Stimulated activated CD4-positive, alpha-beta T cell treated with anti-CD3 and anti-CD28 coated beads, Interleukin-2, amount 100 ng/mL, for 4 hours (primary cell): ENCODE results near the gene LMLN.
"Not testable (repeated sequence)": the region's sequence is repeated elsewhere in the genome, so short reads cannot be mapped to it uniquely, and the experiment has no call there.

Source experiments
- DNase-seq: peaks from one replicate; pipeline ENCODE4 v3.0.0-alpha.2; 2020; ENCODE audit warnings: low read depth

Gene LMLN

GRCh38 chr3:198079771-198080520, 119.9 kb downstream of the LMLN start:
- DNase-seq = peak; percentile 47

GRCh38 chr3:198080521-198081384, 120.7 kb downstream of the LMLN start:
- DNase-seq = peak; percentile 63

DNA sequence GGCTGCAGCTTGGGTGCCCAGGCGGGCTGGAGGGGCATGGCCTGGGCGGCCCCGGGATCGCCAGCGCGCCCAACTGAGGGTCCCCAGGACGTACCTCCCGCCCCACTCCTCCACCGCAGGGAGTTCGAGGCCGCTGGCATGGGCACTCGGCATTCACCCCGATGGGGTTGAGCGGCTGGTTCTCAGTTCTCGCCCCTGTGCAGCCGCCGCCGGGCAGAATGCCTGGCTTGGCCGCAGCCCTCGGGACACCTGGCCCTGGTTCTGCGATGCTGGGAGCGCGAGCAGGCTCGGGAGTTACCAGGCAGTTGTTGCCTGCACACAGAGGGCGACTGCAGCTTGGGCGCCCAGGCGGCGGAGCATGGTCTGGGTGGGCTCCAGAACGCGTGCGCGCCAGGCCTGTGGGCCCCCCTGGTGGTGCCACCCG, 121.4 kb downstream of the LMLN start:
- no peak for DNase-seq

- DNase-seq = not testable (repeated sequence)
Measured at GRCh38 chr3:198082226-198082625, 122.2 kb downstream of the LMLN start.

DNA sequence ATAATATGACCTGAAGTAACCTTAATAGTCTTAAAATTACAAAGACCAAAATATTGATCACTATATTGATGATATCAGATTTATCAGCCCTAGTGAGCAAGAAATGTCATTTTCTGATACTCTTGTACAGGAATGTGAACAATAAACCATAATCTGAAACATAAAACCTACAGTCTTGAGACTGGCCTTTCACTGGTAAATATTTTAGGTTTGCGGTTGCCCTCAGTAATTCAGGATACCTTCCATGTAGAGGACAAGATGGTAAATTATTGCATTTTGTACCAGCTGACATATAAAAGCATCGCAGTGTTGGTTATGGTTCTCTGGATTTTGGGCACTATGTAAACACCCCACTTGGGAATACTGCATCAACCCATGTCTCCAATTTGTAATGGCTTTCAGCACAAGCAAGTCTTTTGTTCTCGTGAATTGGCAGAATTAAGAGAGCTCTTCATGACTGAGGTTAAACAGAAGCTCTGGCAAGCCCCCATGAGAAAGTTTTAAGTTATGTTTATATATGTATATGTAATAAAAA, 128.5 kb downstream of the LMLN start:
- no peak for DNase-seq

DNA sequence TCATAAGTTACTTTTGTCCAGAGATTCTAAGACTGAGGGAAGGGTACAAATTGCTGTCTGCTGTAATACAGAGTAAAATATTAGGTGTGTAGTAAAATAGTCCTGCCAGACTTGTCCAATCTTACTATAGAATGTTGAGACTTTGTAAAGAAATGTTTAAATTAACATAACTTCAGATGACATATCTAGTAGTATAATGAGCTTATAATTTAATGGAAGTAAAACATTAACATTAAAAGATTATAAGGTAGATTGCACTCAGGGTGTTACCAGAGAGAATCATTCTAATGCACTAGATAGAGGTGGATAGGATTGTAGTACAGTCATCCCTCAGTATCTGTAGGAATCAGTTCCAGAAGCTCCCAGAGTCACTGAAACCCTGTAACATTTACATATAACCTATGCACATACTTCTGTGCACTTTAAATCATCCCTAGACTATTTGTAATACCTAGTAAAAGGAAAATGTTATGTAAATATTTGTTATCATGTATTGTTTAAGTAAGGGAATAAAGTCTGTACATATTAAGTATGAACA, 130.8 kb downstream of the LMLN start:
- DNase-seq = no peak

- no peak for DNase-seq
Measured at GRCh38 chr3:198092276-198092675, 132.3 kb downstream of the LMLN start.

- DNase-seq = no peak
Measured at GRCh38 chr3:198093112-198093679, 133.2 kb downstream of the LMLN start.
